Measurements from ENCODE around the gene KCNJ6. TPM values are rescaled to one million over a fixed set of nuclear protein-coding genes. Genes with fewer than 3 reads are reported as not detected.
"Not testable (repeated sequence)": the region's sequence is repeated elsewhere in the genome, so short reads cannot be mapped to it uniquely, and the experiment has no call there.

KCNJ6 gene
- total RNA-seq, 1 donor from 2014 or later, result 0.52 TPM

DNA sequence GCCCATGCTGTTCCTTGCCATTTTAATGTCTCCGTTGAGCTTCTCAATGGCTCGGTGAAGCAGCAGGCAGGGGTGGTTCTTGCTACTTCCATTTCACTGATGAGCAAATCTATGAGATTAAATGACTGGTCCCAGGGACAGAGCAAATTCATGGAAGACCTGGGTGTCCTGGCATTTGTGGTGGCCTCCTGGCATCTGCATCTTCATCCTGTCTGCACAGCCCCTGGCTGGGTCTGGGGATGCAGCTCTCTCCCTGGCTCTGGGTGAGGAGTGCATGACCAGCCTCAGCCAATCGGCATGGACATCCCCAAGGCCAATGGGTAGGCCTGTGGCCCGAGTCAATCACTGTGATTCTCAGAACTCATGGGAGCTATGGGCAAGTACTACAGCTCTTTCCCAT lies 261.7 kb downstream of the KCNJ6 start:
- Histone ChIP-seq H3K4me1 (ENCODE audit: control insufficient read depth in 3 of 3, insufficient read depth in 3 of 3, low read length in 3 of 3) (peaks cover 6 to 7% (median 7%) of the 10 kb centered on the region in 3 donors), H3K27me3 (ENCODE audit: control insufficient read depth in 3 of 3, insufficient read depth in 3 of 3, low read length in 3 of 3) (no peaks in the 10 kb centered on the region), H3K4me3 (ENCODE audit: low read length in 3 of 3) (no peak overlapping the region), H3K36me3 (ENCODE audit: control insufficient read depth in 3 of 3, insufficient read depth in 3 of 3, low read length in 3 of 3) (no peaks in the 10 kb centered on the region), H3K9me3 (ENCODE audit: control insufficient read depth in 3 of 3, low read length in 3 of 3) (no peaks in the 10 kb centered on the region), H3K9ac (ENCODE audit: low read depth in 1 of 3, low read length in 3 of 3) (no peak overlapping the region), H3K27ac (ENCODE audit: low read depth, low read length) (no peak overlapping the region)

DNA sequence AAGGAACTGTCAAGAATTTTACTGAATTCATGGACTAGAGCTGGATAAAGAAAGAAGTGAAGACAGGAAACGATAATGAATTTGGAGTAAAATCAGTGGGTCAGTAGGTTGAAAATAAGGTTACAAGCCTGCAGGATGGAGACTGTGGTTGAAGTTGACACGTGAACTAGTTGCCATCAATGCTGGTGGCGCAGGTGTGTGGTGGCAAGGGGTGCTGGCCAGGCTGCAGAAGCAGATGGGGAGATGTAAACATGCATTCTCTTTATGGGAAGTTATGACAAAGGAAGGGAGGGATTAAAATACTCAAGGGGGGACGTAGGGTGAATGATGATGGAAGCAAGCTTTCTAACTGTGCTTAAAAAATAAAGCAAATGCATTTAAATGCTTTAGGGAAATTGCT lies 263.1 kb downstream of the KCNJ6 start:
- Histone ChIP-seq H3K9me3 (ENCODE audit: control insufficient read depth in 3 of 3, low read length in 3 of 3) (no peaks in the 10 kb centered on the region), H3K27ac (ENCODE audit: low read depth, low read length) (no peak overlapping the region), H3K27me3 (ENCODE audit: control insufficient read depth in 3 of 3, insufficient read depth in 3 of 3, low read length in 3 of 3) (no peaks in the 10 kb centered on the region), H3K9ac (ENCODE audit: low read depth in 1 of 3, low read length in 3 of 3) (no peak overlapping the region), H3K4me1 (ENCODE audit: control insufficient read depth in 3 of 3, insufficient read depth in 3 of 3, low read length in 3 of 3) (peaks cover 0 to under 1% (median 0%) of the 10 kb centered on the region in 3 donors), H3K36me3 (ENCODE audit: control insufficient read depth in 3 of 3, insufficient read depth in 3 of 3, low read length in 3 of 3) (no peaks in the 10 kb centered on the region), H3K4me3 (ENCODE audit: low read length in 3 of 3) (no peak overlapping the region)

DNA sequence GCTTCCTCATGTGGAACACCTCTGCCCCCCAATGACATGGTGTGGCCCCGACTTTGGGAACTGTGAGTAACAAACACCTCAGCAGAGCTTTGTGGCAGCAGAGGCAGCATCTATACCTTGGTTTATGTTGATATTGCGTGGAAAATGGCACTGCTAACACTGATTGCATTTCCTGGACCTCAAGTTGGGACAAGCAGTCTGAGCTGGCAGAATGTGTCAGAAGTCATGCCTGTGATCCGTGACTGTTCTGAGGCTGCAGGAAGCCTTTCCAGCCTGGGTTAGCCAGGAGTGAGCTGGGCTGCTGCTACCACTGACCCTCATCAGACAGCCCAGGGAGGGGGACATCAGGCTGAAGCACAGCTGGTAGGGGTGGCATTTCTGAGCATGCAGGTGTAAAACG lies 268.5 kb downstream of the KCNJ6 start:
- H3K4me3 ChIP-seq (ENCODE audit: low read length in 3 of 3), result no peak overlapping the region
- no peaks in the 10 kb centered on the region for H3K4me1 ChIP-seq (ENCODE audit: control insufficient read depth in 3 of 3, insufficient read depth in 3 of 3, low read length in 3 of 3)
- H3K9ac ChIP-seq (ENCODE audit: low read depth in 1 of 3, low read length in 3 of 3), result no peak overlapping the region
- H3K36me3 ChIP-seq (ENCODE audit: control insufficient read depth in 3 of 3, insufficient read depth in 3 of 3, low read length in 3 of 3), result no peaks in the 10 kb centered on the region
- no peaks in the 10 kb centered on the region for H3K27me3 ChIP-seq (ENCODE audit: control insufficient read depth in 3 of 3, insufficient read depth in 3 of 3, low read length in 3 of 3)
- no peak overlapping the region for H3K27ac ChIP-seq (ENCODE audit: low read depth, low read length)
- H3K9me3 ChIP-seq (ENCODE audit: control insufficient read depth in 3 of 3, low read length in 3 of 3), result no peaks in the 10 kb centered on the region

DNA sequence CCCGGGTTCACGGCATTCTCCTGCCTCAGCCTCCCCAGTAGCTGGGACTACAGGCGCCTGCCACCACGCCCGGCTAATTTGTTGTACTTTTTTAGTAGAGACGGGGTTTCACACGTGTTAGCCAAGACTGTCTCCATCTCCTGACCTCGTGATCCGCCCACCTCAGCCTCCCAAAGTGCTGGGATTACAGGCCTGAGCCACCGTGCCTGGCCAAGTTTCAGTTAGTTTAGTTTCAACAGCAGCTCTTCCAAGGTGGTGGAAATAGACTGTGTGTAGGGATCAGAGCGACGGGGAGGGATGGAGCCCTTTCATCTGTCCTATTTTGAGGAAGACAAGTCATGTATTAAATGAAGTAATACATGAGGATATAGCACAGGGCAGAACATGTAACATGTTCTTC lies 269.5 kb downstream of the KCNJ6 start:
- H3K4me1 ChIP-seq (ENCODE audit: control insufficient read depth in 3 of 3, insufficient read depth in 3 of 3, low read length in 3 of 3); H3K4me3 ChIP-seq (ENCODE audit: low read length in 3 of 3); H3K36me3 ChIP-seq (ENCODE audit: control insufficient read depth in 3 of 3, insufficient read depth in 3 of 3, low read length in 3 of 3); H3K27ac ChIP-seq (ENCODE audit: low read depth, low read length); H3K27me3 ChIP-seq (ENCODE audit: control insufficient read depth in 3 of 3, insufficient read depth in 3 of 3, low read length in 3 of 3); H3K9me3 ChIP-seq (ENCODE audit: control insufficient read depth in 3 of 3, low read length in 3 of 3); H3K9ac ChIP-seq (ENCODE audit: low read depth in 1 of 3, low read length in 3 of 3): not testable (repeated sequence)

DNA sequence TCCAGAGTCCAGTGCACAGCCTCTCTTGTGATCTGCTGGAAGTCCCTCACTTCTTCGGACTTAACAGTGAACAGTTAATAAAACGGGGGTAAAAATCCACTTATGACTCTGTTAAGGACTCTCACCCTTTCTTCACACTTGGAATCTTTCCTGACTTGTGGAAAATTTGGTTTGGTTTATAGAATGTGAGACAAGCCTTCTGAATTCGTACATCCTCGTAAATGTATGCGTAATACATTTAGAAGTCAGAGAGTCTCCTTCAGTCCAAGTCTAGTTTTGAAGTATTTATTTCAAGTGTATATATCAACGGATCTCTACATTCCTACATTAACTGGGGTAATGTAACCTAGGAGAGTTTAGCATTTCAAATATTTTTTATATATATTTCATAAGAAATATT lies 270.4 kb downstream of the KCNJ6 start:
- Histone ChIP-seq H3K4me1 (ENCODE audit: control insufficient read depth in 3 of 3, insufficient read depth in 3 of 3, low read length in 3 of 3) (no peaks in the 10 kb centered on the region), H3K4me3 (ENCODE audit: low read length in 3 of 3) (no peak overlapping the region), H3K9ac (ENCODE audit: low read depth in 1 of 3, low read length in 3 of 3) (no peak overlapping the region), H3K36me3 (ENCODE audit: control insufficient read depth in 3 of 3, insufficient read depth in 3 of 3, low read length in 3 of 3) (no peaks in the 10 kb centered on the region), H3K27ac (ENCODE audit: low read depth, low read length) (no peak overlapping the region), H3K27me3 (ENCODE audit: control insufficient read depth in 3 of 3, insufficient read depth in 3 of 3, low read length in 3 of 3) (no peaks in the 10 kb centered on the region), H3K9me3 (ENCODE audit: control insufficient read depth in 3 of 3, low read length in 3 of 3) (no peaks in the 10 kb centered on the region)

DNA sequence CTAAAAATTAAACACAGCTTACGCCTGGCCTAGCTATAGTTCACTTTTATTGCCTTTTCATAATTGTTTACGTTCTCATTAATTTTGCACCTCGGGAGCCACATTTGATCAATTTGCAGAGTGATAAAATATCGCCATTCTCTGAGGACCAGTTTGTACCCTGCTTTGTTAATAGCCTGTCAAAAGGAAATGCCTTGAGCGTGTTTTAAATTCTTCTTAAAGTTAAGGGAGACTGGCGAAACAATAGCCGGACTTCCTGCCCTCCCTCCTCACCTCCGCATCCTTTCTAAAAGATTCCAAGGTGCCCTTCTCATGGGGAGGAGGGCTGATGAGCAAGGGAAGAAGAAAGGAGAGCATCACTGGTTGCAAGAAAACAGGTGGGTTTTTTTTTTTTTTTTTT lies 271.6 kb downstream of the KCNJ6 start:
- Histone ChIP-seq H3K4me1 (ENCODE audit: control insufficient read depth in 3 of 3, insufficient read depth in 3 of 3, low read length in 3 of 3) (no peaks in the 10 kb centered on the region), H3K27me3 (ENCODE audit: control insufficient read depth in 3 of 3, insufficient read depth in 3 of 3, low read length in 3 of 3) (no peaks in the 10 kb centered on the region), H3K36me3 (ENCODE audit: control insufficient read depth in 3 of 3, insufficient read depth in 3 of 3, low read length in 3 of 3) (no peaks in the 10 kb centered on the region), H3K4me3 (ENCODE audit: low read length in 3 of 3) (no peak overlapping the region), H3K9ac (ENCODE audit: low read depth in 1 of 3, low read length in 3 of 3) (no peak overlapping the region), H3K9me3 (ENCODE audit: control insufficient read depth in 3 of 3, low read length in 3 of 3) (no peaks in the 10 kb centered on the region), H3K27ac (ENCODE audit: low read depth, low read length) (no peak overlapping the region)

DNA sequence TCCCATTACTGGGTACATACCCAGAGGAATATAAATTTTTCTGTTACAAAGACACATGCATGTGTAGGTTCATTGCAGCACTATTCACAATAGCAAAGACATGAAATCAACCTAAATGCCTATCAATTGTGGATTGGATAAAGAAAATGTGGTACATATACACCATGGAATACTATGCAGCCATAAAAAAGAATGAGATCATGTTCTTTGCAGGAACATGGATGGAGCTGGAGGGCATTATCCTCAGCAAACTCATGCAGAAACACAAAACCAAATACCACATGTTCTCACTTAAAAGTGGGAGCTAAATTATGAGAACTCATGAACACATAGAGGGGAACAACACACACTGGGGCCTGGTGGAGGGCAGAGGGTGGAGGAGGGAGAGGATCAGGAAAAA lies 272.4 kb downstream of the KCNJ6 start:
- not testable (repeated sequence) for H3K4me3 ChIP-seq (ENCODE audit: low read length in 3 of 3); H3K27me3 ChIP-seq (ENCODE audit: control insufficient read depth in 3 of 3, insufficient read depth in 3 of 3, low read length in 3 of 3); H3K4me1 ChIP-seq (ENCODE audit: control insufficient read depth in 3 of 3, insufficient read depth in 3 of 3, low read length in 3 of 3); H3K36me3 ChIP-seq (ENCODE audit: control insufficient read depth in 3 of 3, insufficient read depth in 3 of 3, low read length in 3 of 3); H3K9me3 ChIP-seq (ENCODE audit: control insufficient read depth in 3 of 3, low read length in 3 of 3); H3K27ac ChIP-seq (ENCODE audit: low read depth, low read length); H3K9ac ChIP-seq (ENCODE audit: low read depth in 1 of 3, low read length in 3 of 3)

DNA sequence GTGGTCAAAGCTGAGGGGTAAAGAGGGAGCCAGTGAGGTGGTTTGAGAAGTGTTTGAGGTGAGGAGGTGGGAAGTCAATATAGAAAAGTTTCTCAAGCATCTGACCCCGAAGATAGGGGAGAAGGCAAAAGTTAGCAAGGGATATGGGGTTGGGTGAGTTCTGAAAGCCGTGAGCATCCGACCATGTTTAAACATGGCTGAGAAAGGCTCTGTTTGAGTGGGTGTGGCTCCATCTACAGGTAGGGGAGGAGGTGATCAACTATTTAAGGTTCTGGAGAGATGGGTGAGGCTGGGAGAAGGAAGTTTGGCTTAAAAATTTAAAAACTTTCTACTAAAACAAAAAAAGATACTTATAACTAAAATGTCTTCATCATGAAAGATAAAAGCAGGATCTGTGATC lies 273.8 kb downstream of the KCNJ6 start:
- H3K27ac ChIP-seq (ENCODE audit: low read depth, low read length), result no peak overlapping the region
- H3K36me3 ChIP-seq (ENCODE audit: control insufficient read depth in 3 of 3, insufficient read depth in 3 of 3, low read length in 3 of 3), result no peaks in the 10 kb centered on the region
- no peak overlapping the region for H3K9ac ChIP-seq (ENCODE audit: low read depth in 1 of 3, low read length in 3 of 3)
- H3K9me3 ChIP-seq (ENCODE audit: control insufficient read depth in 3 of 3, low read length in 3 of 3), result no peaks in the 10 kb centered on the region
- no peaks in the 10 kb centered on the region for H3K4me1 ChIP-seq (ENCODE audit: control insufficient read depth in 3 of 3, insufficient read depth in 3 of 3, low read length in 3 of 3)
- no peaks in the 10 kb centered on the region for H3K27me3 ChIP-seq (ENCODE audit: control insufficient read depth in 3 of 3, insufficient read depth in 3 of 3, low read length in 3 of 3)
- no peak overlapping the region for H3K4me3 ChIP-seq (ENCODE audit: low read length in 3 of 3)

DNA sequence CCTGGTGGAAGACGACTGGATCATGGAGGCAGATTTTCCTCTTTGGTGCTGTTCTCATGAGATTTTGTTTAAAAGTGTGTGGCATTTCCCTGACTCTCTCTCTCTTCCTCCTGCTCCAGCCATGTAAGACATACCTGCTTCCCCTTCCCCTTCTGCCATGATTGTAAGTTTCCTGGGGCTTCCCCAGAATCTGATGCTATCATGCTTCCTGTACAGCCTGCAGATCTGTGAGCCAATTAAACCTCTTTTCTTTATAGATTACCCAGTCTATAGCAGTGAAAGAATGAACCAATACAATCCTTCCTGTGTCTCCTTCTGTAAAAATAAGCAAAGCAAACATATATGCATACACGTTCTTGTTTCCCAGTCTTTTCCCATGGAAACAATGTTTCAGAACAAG lies 276.5 kb downstream of the KCNJ6 start:
- Histone ChIP-seq H3K9me3 (ENCODE audit: control insufficient read depth in 3 of 3, low read length in 3 of 3) (no peaks in the 10 kb centered on the region), H3K27ac (ENCODE audit: low read depth, low read length) (no peak overlapping the region), H3K4me1 (ENCODE audit: control insufficient read depth in 3 of 3, insufficient read depth in 3 of 3, low read length in 3 of 3) (no peaks in the 10 kb centered on the region), H3K27me3 (ENCODE audit: control insufficient read depth in 3 of 3, insufficient read depth in 3 of 3, low read length in 3 of 3) (no peaks in the 10 kb centered on the region), H3K36me3 (ENCODE audit: control insufficient read depth in 3 of 3, insufficient read depth in 3 of 3, low read length in 3 of 3) (no peaks in the 10 kb centered on the region), H3K9ac (ENCODE audit: low read depth in 1 of 3, low read length in 3 of 3) (no peak overlapping the region), H3K4me3 (ENCODE audit: low read length in 3 of 3) (no peak overlapping the region)

DNA sequence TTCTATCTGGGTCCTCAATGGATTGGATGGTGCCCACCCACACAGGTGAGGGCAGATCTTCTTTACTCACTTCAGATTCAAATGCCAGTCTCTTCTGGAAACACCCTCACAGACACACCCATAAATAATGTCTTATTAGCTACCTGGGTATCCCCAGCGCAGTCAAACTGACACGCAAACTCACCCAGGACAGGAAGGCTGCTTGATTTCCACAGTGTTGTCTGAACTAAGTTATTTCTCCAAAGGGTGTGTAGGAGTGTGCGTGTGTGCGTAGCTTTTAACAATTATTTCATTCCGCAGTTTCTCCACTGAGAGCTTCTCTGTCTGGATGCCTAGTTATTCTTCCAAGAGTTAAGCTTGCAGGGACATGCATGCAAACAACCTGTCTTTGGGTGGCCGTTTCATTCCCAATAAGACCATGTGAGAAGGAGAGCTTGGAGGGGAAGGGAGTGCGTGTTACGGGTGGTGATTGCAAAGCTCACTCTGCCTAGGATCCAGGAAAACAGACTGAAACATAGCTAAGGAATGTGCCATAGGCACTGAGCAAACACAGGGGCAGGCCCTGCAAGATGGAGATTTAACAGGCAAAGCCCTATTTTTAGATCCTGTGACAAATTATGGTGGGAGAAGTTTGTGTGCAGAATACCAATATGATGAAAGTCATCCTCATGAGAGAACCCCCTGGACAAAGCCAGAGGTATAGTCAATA lies 280.0 kb downstream of the KCNJ6 start:
- no peaks in the 10 kb centered on the region for H3K27me3 ChIP-seq (ENCODE audit: control insufficient read depth in 3 of 3, insufficient read depth in 3 of 3, low read length in 3 of 3)
- H3K27ac ChIP-seq (ENCODE audit: low read depth, low read length), result no peak overlapping the region
- no peaks in the 10 kb centered on the region for H3K9me3 ChIP-seq (ENCODE audit: control insufficient read depth in 3 of 3, low read length in 3 of 3)
- H3K36me3 ChIP-seq (ENCODE audit: control insufficient read depth in 3 of 3, insufficient read depth in 3 of 3, low read length in 3 of 3), result no peaks in the 10 kb centered on the region
- H3K9ac ChIP-seq (ENCODE audit: low read depth in 1 of 3, low read length in 3 of 3), result no peak overlapping the region
- H3K4me1 ChIP-seq (ENCODE audit: control insufficient read depth in 3 of 3, insufficient read depth in 3 of 3, low read length in 3 of 3), result peaks cover 0 to 6% (median 3%) of the 10 kb centered on the region in 3 donors
- no peak overlapping the region for H3K4me3 ChIP-seq (ENCODE audit: low read length in 3 of 3)

All from skeletal muscle tissue (tissue), 4 donors.